ENCODE measurements around the gene OCEL1. TPM values are rescaled to one million over a fixed set of nuclear protein-coding genes. Genes with fewer than 3 reads are reported as not detected.

Gene OCEL1
- total RNA-seq, 1 donor from 2014 or later: 23.4 TPM

- peaks cover 15% of the 10 kb centered on the region for H3K27me3 Mint-ChIP-seq (ENCODE audit: unreplicated experiment)
- TF ChIP-seq CTCF (IDR thresholded peaks at IDR 0.05; ENCODE audit: partially characterized antibody, unreplicated experiment): no peak
- no peaks in the 10 kb centered on the region for H3K36me3 Mint-ChIP-seq (ENCODE audit: unreplicated experiment)
- peaks cover 15% of the 10 kb centered on the region for H3K4me1 Mint-ChIP-seq (ENCODE audit: low read depth, unreplicated experiment)
- peaks cover 7% of the 10 kb centered on the region for H3K9me3 Mint-ChIP-seq (ENCODE audit: unreplicated experiment)
- H3K4me3 Mint-ChIP-seq (ENCODE audit: unreplicated experiment): peak within 1 kb of the TSS; percentile 96
- no peak for DNase-seq
- peak within 1 kb of the TSS; percentile 99 for H3K27ac Mint-ChIP-seq (ENCODE audit: unreplicated experiment)
Observed at GRCh38 chr19:17245535-17245984, 19.5 kb downstream of the OCEL1 start, which contains the start of gene NR2F6. TSS of gene NR2F6 (minus strand) at chr19:17245919. CDS start at chr19:17245220, 699 bp downstream.

- Mint-ChIP-seq H3K4me1 (ENCODE audit: low read depth, unreplicated experiment) (peaks cover 14% of the 10 kb centered on the region), H3K27ac (ENCODE audit: unreplicated experiment) (peak overlapping the region; percentile 99), H3K27me3 (ENCODE audit: unreplicated experiment) (peaks cover 15% of the 10 kb centered on the region), H3K4me3 (ENCODE audit: unreplicated experiment) (peak overlapping the region; percentile 82), H3K9me3 (ENCODE audit: unreplicated experiment) (peaks cover 7% of the 10 kb centered on the region), H3K36me3 (ENCODE audit: unreplicated experiment) (no peaks in the 10 kb centered on the region)
- DNase-seq: peak; percentile 67
- TF ChIP-seq CTCF (IDR thresholded peaks at IDR 0.05; ENCODE audit: partially characterized antibody, unreplicated experiment): no peak
Observed at GRCh38 chr19:17246681-17247425, 20.8 kb downstream of the OCEL1 start.

- Mint-ChIP-seq H3K4me3 (ENCODE audit: unreplicated experiment) (peak overlapping the region; percentile 50), H3K27me3 (ENCODE audit: unreplicated experiment) (peaks cover 13% of the 10 kb centered on the region), H3K4me1 (ENCODE audit: low read depth, unreplicated experiment) (peaks cover 10% of the 10 kb centered on the region), H3K36me3 (ENCODE audit: unreplicated experiment) (no peaks in the 10 kb centered on the region), H3K27ac (ENCODE audit: unreplicated experiment) (peak overlapping the region; percentile 89), H3K9me3 (ENCODE audit: unreplicated experiment) (peaks cover 7% of the 10 kb centered on the region)
- DNase-seq: peak; percentile 69
- TF ChIP-seq CTCF (IDR thresholded peaks at IDR 0.05; ENCODE audit: partially characterized antibody, unreplicated experiment): no peak
Observed at GRCh38 chr19:17248011-17248776, 22.2 kb downstream of the OCEL1 start.

GRCh38 chr19:17249887-17250548 lies 24.0 kb downstream of the OCEL1 start:
- H3K27me3 Mint-ChIP-seq (ENCODE audit: unreplicated experiment): peaks cover 9% of the 10 kb centered on the region
- no peaks in the 10 kb centered on the region for H3K36me3 Mint-ChIP-seq (ENCODE audit: unreplicated experiment)
- H3K9me3 Mint-ChIP-seq (ENCODE audit: unreplicated experiment): peaks cover 7% of the 10 kb centered on the region
- no peak for TF ChIP-seq CTCF (IDR thresholded peaks at IDR 0.05; ENCODE audit: partially characterized antibody, unreplicated experiment)
- H3K27ac Mint-ChIP-seq (ENCODE audit: unreplicated experiment): no peak overlapping the region
- no peak for DNase-seq
- no peak overlapping the region for H3K4me3 Mint-ChIP-seq (ENCODE audit: unreplicated experiment)
- peaks cover 10% of the 10 kb centered on the region for H3K4me1 Mint-ChIP-seq (ENCODE audit: low read depth, unreplicated experiment)

Data from glutamatergic neuron (in vitro differentiated cells).